B cell (primary cell): Measurements from ENCODE around the gene MRPL46. TPM values are rescaled to one million over a fixed set of nuclear protein-coding genes. Genes with fewer than 3 reads are reported as not detected.

Experiments
- ATAC-seq: fragments of 200-7000 bp; cut with Tn5 transposase; one replicate; pipeline ENCODE4 v1.10.0; 2021; ENCODE audit warnings: low read depth, mild to moderate bottlenecking, moderate number of reproducible peaks, moderate library complexity
- CTCF ChIA-PET: fragments of 350-600 bp; sonication (Branson Sonifier 250); formaldehyde crosslinking; loops from one replicate; lab custom pipeline; 2021; ENCODE audit warnings: antibody characterized with exemption, inconsistent platforms; lab: Charles Lee
- POLR2A ChIA-PET: fragments of 350-600 bp; sonication (Branson Sonifier 250); formaldehyde crosslinking; loops from one replicate; lab custom pipeline; 2021; ENCODE audit warnings: antibody characterized with exemption; lab: Charles Lee
- DNase-seq: peaks from one replicate; pipeline ENCODE4 v3.0.0; 2013
- H2AFZ ChIP-seq: 2 replicates; pipeline ENCODE4 v1.6.1; 2012; ENCODE audit warnings: mild to moderate bottlenecking, low read depth, low read length; ENCODE audit not compliant: insufficient read depth, poor library complexity, severe bottlenecking
- H3K27ac ChIP-seq, 2 donors: 1 replicate in 1 of 2; 2 replicates in 1 of 2; pipeline ENCODE4 v1.5.1; 2012 to 2013; ENCODE audit warnings: low read length in 2 of 2, mild to moderate bottlenecking in 2 of 2, moderate library complexity in 1 of 2
- H3K27me3 ChIP-seq, 4 experiments: fragments of 200-600 bp in 1 of 4; sonication (generic) in 1 of 4; replicated peaks in 1 of 4; 1 replicate in 2 of 4; 2 replicates in 2 of 4; pipeline versions ENCODE4 v1.6.1 to v1.7.0; 2013 to 2016; ENCODE audit warnings: low read length in 3 of 4, mild to moderate bottlenecking in 2 of 4, mixed read lengths in 1 of 4, moderate library complexity in 1 of 4; ENCODE audit not compliant: insufficient read depth in 4 of 4, control insufficient read depth in 3 of 4; ENCODE audit errors: control extremely low read depth in 1 of 4
- H3K36me3 ChIP-seq, 2 experiments: replicated peaks in 1 of 2; 1 replicate in 1 of 2; 2 replicates in 1 of 2; pipeline versions ENCODE4 v1.6.1 to v1.7.1; 2013; ENCODE audit warnings: low read length in 1 of 2; ENCODE audit not compliant: insufficient read depth in 2 of 2, control insufficient read depth in 1 of 2; ENCODE audit errors: control extremely low read depth in 1 of 2, extremely low read depth in 1 of 2
- H3K4me1 ChIP-seq, 2 donors: fragments of 200-600 bp in 1 of 2; sonication (generic) in 1 of 2; 1 replicate in 1 of 2; 2 replicates in 1 of 2; pipeline versions ENCODE4 v1.5.1 to v1.6.1; 2013 to 2017; ENCODE audit warnings: low read length in 2 of 2; ENCODE audit not compliant: control insufficient read depth in 2 of 2, insufficient read depth in 2 of 2
- H3K4me2 ChIP-seq: replicated peaks from 2 replicates; pipeline ENCODE3; 2012; ENCODE audit warnings: mild to moderate bottlenecking, low read depth, low read length; ENCODE audit not compliant: poor library complexity, severe bottlenecking
- H3K4me3 ChIP-seq, 5 experiments: fragments of 200-600 bp in 1 of 5; sonication (generic) in 1 of 5; 1 replicate in 3 of 5; 2 replicates in 2 of 5; pipeline versions ENCODE4 v1.5.1 to v1.7.0; 2011 to 2016; ENCODE audit warnings: low read length in 4 of 5, mild to moderate bottlenecking in 4 of 5, low read depth in 2 of 5, control low read depth in 1 of 5, moderate library complexity in 1 of 5; ENCODE audit not compliant: insufficient read depth in 1 of 5; ENCODE audit errors: control extremely low read depth in 1 of 5, extremely low read depth in 1 of 5
- H3K79me2 ChIP-seq: fragments of 200-600 bp; sonication (generic); one replicate; pipeline ENCODE4 v1.6.0; 2016; ENCODE audit warnings: low read length; ENCODE audit not compliant: control insufficient read depth, insufficient read depth
- H3K9ac ChIP-seq: fragments of 200-600 bp; sonication (generic); 2 replicates; pipeline ENCODE4 v1.6.1; 2017; ENCODE audit warnings: mild to moderate bottlenecking, low read length, moderate library complexity
- H3K9me3 ChIP-seq, 3 donors: one replicate each; pipeline versions ENCODE4 v1.6.1 to v1.7.1; 2013; ENCODE audit warnings: low read length in 2 of 3; ENCODE audit not compliant: control insufficient read depth in 2 of 3, insufficient read depth in 1 of 3; ENCODE audit errors: control extremely low read depth in 1 of 3
- H4K20me1 ChIP-seq: 2 replicates; pipeline ENCODE4 v1.6.0; 2012; ENCODE audit warnings: mild to moderate bottlenecking, low read length; ENCODE audit not compliant: insufficient read depth, control insufficient read depth, poor library complexity, severe bottlenecking
- H3K27ac Mint-ChIP-seq: one replicate; pipeline ENCODE4 v1.8.0; 2021; ENCODE audit warnings: mixed read lengths
- H3K27me3 Mint-ChIP-seq: one replicate; pipeline ENCODE4 v1.8.0; 2021; ENCODE audit warnings: mixed read lengths
- H3K4me1 Mint-ChIP-seq: one replicate; pipeline ENCODE4 v1.8.0; 2021; ENCODE audit warnings: mixed read lengths
- H3K4me3 Mint-ChIP-seq: one replicate; pipeline ENCODE4 v1.8.0; 2021; ENCODE audit warnings: mixed read lengths
- H3K9me3 Mint-ChIP-seq: one replicate; pipeline ENCODE4 v1.8.0; 2022; ENCODE audit warnings: mixed read lengths; ENCODE audit not compliant: insufficient read depth
- EZH2 ChIP-seq: IDR thresholded peaks from 2 replicates; pipeline ENCODE4 v1.6.1; 2012; ENCODE audit warnings: borderline replicate concordance, low read depth, mild to moderate bottlenecking, moderate library complexity, low read length; ENCODE audit not compliant: insufficient read depth, poor library complexity, severe bottlenecking
- WGBS: methylation state at CpG from one replicate; pipeline ENCODE4 v1.1.5; 2013; ENCODE audit warnings: missing lambda C conversion rate; ENCODE audit not compliant: insufficient coverage; 5-methylcytosine and 5-hydroxymethylcytosine counted together
- intact Hi-C: fragments of 100-400 bp; cut with micrococcal nuclease; formaldehyde crosslinking; loops from one replicate; pipeline ENCODE4 v1.10.0; 2022
- polyA plus RNA-seq: library from polyadenylated mRNA; depleted of rRNA; stranded (reverse); fragments of >200 nt; gene quantifications from 2 replicates; pipeline ENCODE4 v1.2.3, GENCODE V29; 2012
- total RNA-seq, 2 donors: library from RNA; stranded (reverse); fragments of 120-200 nt in 1 of 2; gene quantifications; 1 replicate in 1 of 2; 2 replicates in 1 of 2; pipeline versions ENCODE4 v1.2.3 to v1.2.4, GENCODE V29; 2013 to 2022
- TF ChIP-seq, protein P1 (sequence below): fragments of 200-600 bp; IDR thresholded peaks from one replicate; pipeline ENCODE4 v1.8.0; 2022; ENCODE audit warnings: antibody characterized with exemption, mild to moderate bottlenecking

MRPL46 gene
- total and polyA plus RNA-seq, 2 donors (not counting 1 experiment from before 2014, with no cell fraction given): 14.3 to 24.6 TPM

DNA sequence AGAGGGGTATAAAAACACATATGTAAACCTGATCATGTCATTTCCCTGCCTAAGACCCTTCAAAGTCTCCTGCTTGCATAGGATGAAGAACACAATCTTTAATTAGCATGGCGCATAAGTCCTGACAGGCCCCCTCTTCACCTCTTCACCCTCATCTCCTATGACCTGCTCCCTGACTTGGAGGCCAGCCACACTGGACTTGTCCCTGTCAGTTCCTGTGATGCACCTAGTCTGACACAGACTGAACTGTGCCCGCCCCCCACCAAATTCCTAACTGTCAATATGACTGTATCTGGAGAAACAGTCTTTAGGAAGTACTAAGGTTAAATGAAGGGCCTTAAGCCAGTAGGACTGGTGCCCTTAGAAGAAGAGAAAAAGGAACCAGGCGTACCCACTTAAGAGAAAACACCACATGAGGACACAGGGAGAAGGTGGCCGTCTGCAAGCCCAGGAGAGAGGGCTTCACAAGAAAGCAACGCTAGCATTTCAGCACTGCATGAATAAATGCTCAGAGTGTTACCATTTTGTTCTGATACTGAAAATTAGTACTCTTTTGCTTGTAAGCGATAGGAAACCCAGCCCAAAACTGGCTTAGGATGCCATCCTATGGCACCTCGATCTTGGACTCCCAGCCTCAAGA is 34.0 kb downstream of the MRPL46 start:
- Histone ChIP-seq H3K4me3 (no peak overlapping the region), H3K79me2 (no peaks in the 10 kb centered on the region), H3K27ac (no peak overlapping the region), H3K9me3 (no peaks in the 10 kb centered on the region), H3K27me3 (peaks cover 0 to 7% (median 1%) of the 10 kb centered on the region in 4 experiments), H3K36me3 (no peaks in the 10 kb centered on the region), H2AFZ (no peak overlapping the region), H3K4me2 (no peak overlapping the region), H3K9ac (no peak overlapping the region), H4K20me1 (no peaks in the 10 kb centered on the region), H3K4me1 (no peaks in the 10 kb centered on the region)
- no peak overlapping the region for H3K27ac Mint-ChIP-seq
- no peak for DNase-seq
- POLR2A ChIA-PET: no interaction called here
- no peaks in the 10 kb centered on the region for H3K4me1 Mint-ChIP-seq
- 98% methylated on average over 6 of the region's 7 CpGs for WGBS
- peaks cover 36% of the 10 kb centered on the region for H3K27me3 Mint-ChIP-seq
- H3K4me3 Mint-ChIP-seq: no peak overlapping the region
- no peaks in the 10 kb centered on the region for H3K9me3 Mint-ChIP-seq
- TF ChIP-seq, protein P1, sequence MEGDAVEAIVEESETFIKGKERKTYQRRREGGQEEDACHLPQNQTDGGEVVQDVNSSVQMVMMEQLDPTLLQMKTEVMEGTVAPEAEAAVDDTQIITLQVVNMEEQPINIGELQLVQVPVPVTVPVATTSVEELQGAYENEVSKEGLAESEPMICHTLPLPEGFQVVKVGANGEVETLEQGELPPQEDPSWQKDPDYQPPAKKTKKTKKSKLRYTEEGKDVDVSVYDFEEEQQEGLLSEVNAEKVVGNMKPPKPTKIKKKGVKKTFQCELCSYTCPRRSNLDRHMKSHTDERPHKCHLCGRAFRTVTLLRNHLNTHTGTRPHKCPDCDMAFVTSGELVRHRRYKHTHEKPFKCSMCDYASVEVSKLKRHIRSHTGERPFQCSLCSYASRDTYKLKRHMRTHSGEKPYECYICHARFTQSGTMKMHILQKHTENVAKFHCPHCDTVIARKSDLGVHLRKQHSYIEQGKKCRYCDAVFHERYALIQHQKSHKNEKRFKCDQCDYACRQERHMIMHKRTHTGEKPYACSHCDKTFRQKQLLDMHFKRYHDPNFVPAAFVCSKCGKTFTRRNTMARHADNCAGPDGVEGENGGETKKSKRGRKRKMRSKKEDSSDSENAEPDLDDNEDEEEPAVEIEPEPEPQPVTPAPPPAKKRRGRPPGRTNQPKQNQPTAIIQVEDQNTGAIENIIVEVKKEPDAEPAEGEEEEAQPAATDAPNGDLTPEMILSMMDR: no peak
- TF ChIP-seq EZH2: no peak
- intact Hi-C loops: no loop called here
- CTCF ChIA-PET: no interaction called here
- ATAC-seq: no peak

DNA sequence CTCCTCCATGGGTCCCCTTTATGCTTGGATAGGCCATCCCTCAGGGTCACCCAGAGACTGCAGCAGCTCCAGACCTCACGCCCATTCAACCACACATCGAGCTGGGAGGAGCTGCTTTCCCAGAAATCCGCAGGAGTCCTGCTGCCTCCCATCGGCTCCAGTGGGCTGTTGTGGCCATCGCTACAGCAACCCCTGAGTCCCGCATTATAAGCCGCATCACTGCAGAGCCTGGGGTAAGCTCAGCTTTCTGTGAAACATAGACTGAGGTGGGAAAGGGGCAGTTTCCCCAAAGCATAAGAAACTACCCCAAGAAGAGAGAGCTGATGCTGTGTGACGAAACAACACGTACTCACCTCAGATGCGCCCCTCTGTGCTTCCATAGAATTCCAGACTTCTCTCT is 35.7 kb downstream of the MRPL46 start:
- Mint-ChIP-seq H3K27me3 (peaks cover 36% of the 10 kb centered on the region), H3K4me3 (no peak overlapping the region), H3K27ac (no peak overlapping the region), H3K4me1 (no peaks in the 10 kb centered on the region), H3K9me3 (no peaks in the 10 kb centered on the region)
- intact Hi-C loops: no loop called here
- CTCF ChIA-PET: interaction anchor here (0.6 kb wide), 1 partner anchor 136 kb away, joined by 3 read pairs; no protein-coding TSS in a partner anchor
- Histone ChIP-seq H3K9me3 (no peaks in the 10 kb centered on the region), H3K27ac (no peak overlapping the region), H3K4me3 (no peak overlapping the region), H3K4me1 (no peaks in the 10 kb centered on the region), H3K27me3 (peaks cover 0 to 3% (median 0%) of the 10 kb centered on the region in 4 experiments), H3K4me2 (no peak overlapping the region), H3K36me3 (no peaks in the 10 kb centered on the region), H3K9ac (no peak overlapping the region), H3K79me2 (no peaks in the 10 kb centered on the region), H2AFZ (no peak overlapping the region), H4K20me1 (no peaks in the 10 kb centered on the region)
- WGBS: 88% methylated on average over 8 of the region's 10 CpGs
- ATAC-seq (no peak), DNase-seq (no peak)
- POLR2A ChIA-PET: no interaction called here
- TF ChIP-seq EZH2: no peak
- TF ChIP-seq, protein P1: no peak
